IMR-90 (cell line): Measurements from ENCODE around the gene NUP210L. TPM values are rescaled to one million over a fixed set of nuclear protein-coding genes. Genes with fewer than 3 reads are reported as not detected.

Experiments used
- ATAC-seq: fragments of 200-7000 bp; cut with Tn5 transposase; 2 replicates; pipeline ENCODE4 v1.9.1; 2020; ENCODE audit warnings: low read depth, mild to moderate bottlenecking, moderate library complexity
- BruUV-seq: library from RNA; stranded (reverse); fragments of 400-500 nt; replicated peaks from 2 replicates; lab custom pipeline; 2021; lab: Mats Ljungman, UMichigan
- CTCF ChIA-PET: fragments of 300-600 bp; formaldehyde crosslinking; extraction: SDS; loops from one replicate; lab custom pipeline; 2021; ENCODE audit warnings: antibody characterized with exemption; lab: Yijun Ruan, JAX
- POLR2A ChIA-PET: fragments of 300-600 bp; sonication (Branson Sonifier 250); formaldehyde crosslinking; loops from one replicate; lab custom pipeline; 2022; ENCODE audit warnings: antibody characterized with exemption; ENCODE audit not compliant: unreplicated experiment; lab: Charles Lee
- DNase-seq: peaks from one replicate; pipeline ENCODE4 v3.0.0; 2013
- H2AFZ ChIP-seq: replicated peaks from 2 replicates; pipeline ENCODE3; 2013; ENCODE audit warnings: low read length, mild to moderate bottlenecking; ENCODE audit not compliant: poor library complexity
- H2AK5ac ChIP-seq: 2 replicates; pipeline ENCODE4 v1.6.1; 2013; ENCODE audit warnings: low read depth, low read length, inconsistent platforms
- H2AK9ac ChIP-seq: replicated peaks from 2 replicates; pipeline ENCODE3; 2013; ENCODE audit warnings: mild to moderate bottlenecking, low read depth, low read length, moderate library complexity; ENCODE audit not compliant: poor library complexity
- H2BK120ac ChIP-seq: 2 replicates; pipeline ENCODE4 v1.6.1; 2013; ENCODE audit warnings: low read depth, low read length, inconsistent platforms
- H2BK15ac ChIP-seq: 3 replicates; pipeline ENCODE4 v1.6.1; 2013; ENCODE audit warnings: low read depth, low read length, inconsistent platforms
- H2BK20ac ChIP-seq: 2 replicates; pipeline ENCODE4 v1.6.1; 2013; ENCODE audit warnings: low read depth, mild to moderate bottlenecking, inconsistent platforms, low read length, moderate library complexity
- H2BK5ac ChIP-seq: 2 replicates; pipeline ENCODE4 v1.6.1; 2013; ENCODE audit warnings: mild to moderate bottlenecking, low read depth, low read length, inconsistent platforms; ENCODE audit not compliant: poor library complexity, severe bottlenecking
- H3K14ac ChIP-seq: replicated peaks from 2 replicates; pipeline ENCODE4 v1.6.1; 2013; ENCODE audit warnings: low read depth, low read length, inconsistent platforms
- H3K18ac ChIP-seq: 2 replicates; pipeline ENCODE4 v1.6.1; 2013; ENCODE audit warnings: low read depth, low read length, control low read depth
- H3K23ac ChIP-seq: 2 replicates; pipeline ENCODE4 v1.6.1; 2013; ENCODE audit warnings: low read depth, low read length, inconsistent platforms
- H3K27ac ChIP-seq: 2 replicates; pipeline ENCODE4 v1.5.1; 2013; ENCODE audit warnings: mild to moderate bottlenecking, control low read depth, low read length; ENCODE audit not compliant: insufficient read depth
- H3K27me3 ChIP-seq: 2 replicates; pipeline ENCODE4 v1.6.1; 2013; ENCODE audit warnings: low read length; ENCODE audit not compliant: control insufficient read depth, insufficient read depth
- H3K36me3 ChIP-seq: 2 replicates; pipeline ENCODE4 v1.6.1; 2013; ENCODE audit warnings: low read length, mixed read lengths; ENCODE audit not compliant: control insufficient read depth, insufficient read depth
- H3K4ac ChIP-seq: 2 replicates; pipeline ENCODE4 v1.6.1; 2013; ENCODE audit warnings: low read depth, low read length, inconsistent platforms
- H3K4me1 ChIP-seq: 2 replicates; pipeline ENCODE4 v1.6.1; 2013; ENCODE audit warnings: low read length, mixed read lengths; ENCODE audit not compliant: control insufficient read depth, insufficient read depth
- H3K4me2 ChIP-seq: 2 replicates; pipeline ENCODE4 v1.6.1; 2013; ENCODE audit warnings: low read depth, mild to moderate bottlenecking, control low read depth, low read length, moderate library complexity
- H3K4me3 ChIP-seq: 2 replicates; pipeline ENCODE4 v1.5.1; 2013; ENCODE audit warnings: low read depth, mild to moderate bottlenecking, control low read depth, low read length, moderate library complexity; ENCODE audit not compliant: insufficient read depth
- H3K56ac ChIP-seq: 2 replicates; pipeline ENCODE4 v1.6.1; 2013; ENCODE audit warnings: low read length, inconsistent platforms; ENCODE audit not compliant: insufficient read depth; ENCODE audit errors: extremely low read depth
- H3K79me1 ChIP-seq, 2 experiments: 2 replicates each; pipeline ENCODE4 v1.6.1; 2013; ENCODE audit warnings: low read length in 2 of 2, inconsistent platforms in 1 of 2, low read depth in 1 of 2
- H3K9ac ChIP-seq: 2 replicates; pipeline ENCODE4 v1.6.1; 2013; ENCODE audit warnings: low read depth, low read length, control low read depth
- H3K9me1 ChIP-seq: 2 replicates; pipeline ENCODE4 v1.6.1; 2013; ENCODE audit warnings: low read length, inconsistent platforms; ENCODE audit not compliant: insufficient read depth
- H3K9me3 ChIP-seq: 2 replicates; pipeline ENCODE4 v1.6.1; 2013; ENCODE audit warnings: low read length; ENCODE audit not compliant: control insufficient read depth, insufficient read depth
- H4K20me1 ChIP-seq: 2 replicates; pipeline ENCODE4 v1.6.1; 2013; ENCODE audit warnings: low read length, inconsistent platforms; ENCODE audit not compliant: insufficient read depth
- H4K5ac ChIP-seq: 2 replicates; pipeline ENCODE4 v1.6.1; 2013; ENCODE audit warnings: mild to moderate bottlenecking, low read depth, low read length, control low read depth
- H4K8ac ChIP-seq, 2 experiments: 2 replicates each; pipeline ENCODE4 v1.6.1; 2013; ENCODE audit warnings: low read depth in 2 of 2, low read length in 2 of 2, control low read depth in 1 of 2, inconsistent platforms in 1 of 2
- H4K91ac ChIP-seq: 2 replicates; pipeline ENCODE4 v1.6.1; 2013; ENCODE audit warnings: low read depth, low read length, inconsistent platforms; ENCODE audit not compliant: insufficient read depth
- CHD1 ChIP-seq: IDR thresholded peaks from 2 replicates; pipeline ENCODE4 v1.6.1; 2012; ENCODE audit warnings: low read depth, low read length, improper control_type of control experiment
- WGBS, 2 experiments: methylation state at CpG; one replicate each; pipeline versions ENCODE4 v1.1.5 to v1.1.7; 2013; ENCODE audit warnings: missing lambda C conversion rate in 2 of 2; ENCODE audit not compliant: insufficient read length in 1 of 2; ENCODE audit errors: extremely low coverage in 2 of 2; 5-methylcytosine and 5-hydroxymethylcytosine counted together
- dilution Hi-C: fragments of 300-500 bp; cut with HindIII; formaldehyde crosslinking; loops from one replicate; pipeline ENCODE4 v1.14.3; 2018; ENCODE audit warnings: low sequenced_read_pairs; ENCODE audit not compliant: unreplicated experiment
- in situ Hi-C: fragments of 300-500 bp; cut with MboI; formaldehyde crosslinking; loops from 3 replicates; pipeline ENCODE4 v1.14.3; 2019; ENCODE audit warnings: low sequenced_read_pairs, inconsistent platforms, mixed read lengths
- intact Hi-C: fragments of 100-400 bp; cut with micrococcal nuclease; formaldehyde crosslinking; loops from 2 replicates; pipeline ENCODE4 v1.10.0; 2022
- polyA plus RNA-seq, 3 experiments: library from polyadenylated mRNA; depleted of rRNA; stranded (reverse); fragments of >200 nt; gene quantifications; 2 replicates each; pipeline ENCODE4 v1.2.3, GENCODE V29; 2012; ENCODE audit warnings: low replicate concordance in 1 of 3
- total RNA-seq: library from RNA; depleted of rRNA; stranded (reverse); fragments of >200 nt; gene quantifications from 2 replicates; pipeline ENCODE4 v1.2.3, GENCODE V29; 2012

The NUP210L gene
- total and polyA plus RNA-seq, 2 of the 4 experiments (the other 2 are of a cell fraction): under 0.01 to 0.02 TPM

- in situ Hi-C loops (no loop called here), intact Hi-C loops (no loop called here), dilution Hi-C loops (no loop called here)
- ATAC-seq (no peak), DNase-seq (no peak)
- Histone ChIP-seq H3K4me1 (no peaks in the 10 kb centered on the region), H3K9ac (no peak overlapping the region), H2AFZ (no peak overlapping the region), H2BK15ac (no peak overlapping the region), H2BK20ac (no peak overlapping the region), H2AK5ac (no peak overlapping the region), H3K14ac (no peak overlapping the region), H4K8ac (no peak overlapping the region), H3K9me1 (no peaks in the 10 kb centered on the region), H2BK120ac (no peak overlapping the region), H3K56ac (no peak overlapping the region), H3K9me3 (no peaks in the 10 kb centered on the region), H3K4me3 (no peak overlapping the region), H3K27me3 (no peaks in the 10 kb centered on the region), H3K18ac (no peak overlapping the region), H4K5ac (no peak overlapping the region), H2BK5ac (no peak overlapping the region), H3K36me3 (no peaks in the 10 kb centered on the region), H3K4ac (no peak overlapping the region), H4K91ac (no peak overlapping the region), H4K20me1 (no peaks in the 10 kb centered on the region), H3K4me2 (no peak overlapping the region), H3K27ac (no peak overlapping the region), H2AK9ac (no peak overlapping the region), H3K23ac (no peak overlapping the region), H3K79me1 (no peaks in the 10 kb centered on the region)
- ChIA-PET POLR2A (no interaction called here), CTCF (interaction anchor here (1.1 kb wide), 1 partner anchor 14 kb away, joined by 3 read pairs; no protein-coding TSS in a partner anchor)
- no TSS peak for BruUV-seq
- TF ChIP-seq CHD1: no peak
- WGBS, 2 experiments: no CpG with 5 or more reads among the region's 7 CpGs
Observed at GRCh38 chr1:154091706-154092105, 63.2 kb downstream of the NUP210L start.
